ENCODE results near the gene SLC6A13. TPM values are rescaled to one million over a fixed set of nuclear protein-coding genes. Genes with fewer than 3 reads are reported as not detected.
"Not testable (repeated sequence)": the region's sequence is repeated elsewhere in the genome, so short reads cannot be mapped to it uniquely, and the experiment has no call there.

Gene SLC6A13
- total and polyA plus RNA-seq, 2 experiments from 2014 or later: not detected

GRCh38 chr12:298059-298458 lies 35.4 kb upstream of the SLC6A13 start:
- H3K27ac ChIP-seq; H3K4me2 ChIP-seq (ENCODE audit: unreplicated experiment); in situ Hi-C loops (cut with MboI); H3K9me2 ChIP-seq (ENCODE audit: insufficient read depth); H2AFZ ChIP-seq; H3K9ac ChIP-seq; H3K4me1 ChIP-seq (ENCODE audit: insufficient read depth); DNase-seq; H3K4me3 ChIP-seq; H3K27me3 ChIP-seq (replicated peaks; ENCODE audit: insufficient read depth); H4K20me1 ChIP-seq (ENCODE audit: insufficient read depth); H3F3A ChIP-seq (ENCODE audit: insufficient read depth); H3K9me3 ChIP-seq (ENCODE audit: low read depth): not testable (repeated sequence)
- peaks cover 60% of the 10 kb centered on the region for H3K36me3 ChIP-seq (ENCODE audit: low read depth)
- WGBS, 2 experiments (ENCODE audit: low coverage in 1 of 2, low lambda C conversion rate in 2 of 2, missing lambda C conversion rate in 2 of 2): 95 to 96% methylated on average over 8 of the region's 8 CpGs
- H3K79me2 ChIP-seq (ENCODE audit: insufficient read depth): peaks cover 67% of the 10 kb centered on the region

DNA sequence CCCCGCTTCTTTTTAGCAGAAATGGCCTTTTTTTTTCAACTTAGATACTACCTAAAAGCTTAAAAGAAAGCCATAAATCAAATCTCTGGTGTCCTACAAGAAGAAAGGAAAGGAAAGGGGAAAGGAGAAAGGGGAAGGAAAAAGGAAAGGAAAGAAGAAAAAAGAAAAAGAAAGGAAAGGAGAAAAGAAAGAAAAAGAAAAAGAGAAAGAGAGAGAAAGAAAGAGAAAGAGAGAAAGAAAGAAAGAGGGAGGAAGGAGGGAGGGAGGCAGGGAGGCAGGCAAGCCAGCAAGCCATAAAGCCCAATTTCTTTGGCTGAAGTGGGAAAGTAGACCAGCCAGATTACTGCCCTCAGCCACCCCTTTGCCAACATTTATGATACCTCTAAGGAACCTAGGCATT lies 32.5 kb upstream of the SLC6A13 start:
- no peaks in the 10 kb centered on the region for H3K9me3 ChIP-seq (ENCODE audit: low read depth)
- TF ChIP-seq EZH2phosphoT487 (IDR thresholded peaks at IDR 0.05; ENCODE audit: insufficient read depth, low read depth): no peak
- no peak for TF ChIP-seq EZH2 (IDR thresholded peaks at IDR 0.05; ENCODE audit: insufficient read depth, poor library complexity, severe bottlenecking)
- no peaks in the 10 kb centered on the region for H3K9me2 ChIP-seq (ENCODE audit: insufficient read depth)
- peaks cover 15% of the 10 kb centered on the region for H3F3A ChIP-seq (ENCODE audit: insufficient read depth)
- no peak overlapping the region for H3K4me3 ChIP-seq
- H2AFZ ChIP-seq: no peak overlapping the region
- no peak for DNase-seq
- in situ Hi-C loops (cut with MboI): no loop called here
- peaks cover 43% of the 10 kb centered on the region for H3K79me2 ChIP-seq (ENCODE audit: insufficient read depth)
- WGBS, 2 experiments (ENCODE audit: low coverage in 1 of 2, low lambda C conversion rate in 2 of 2, missing lambda C conversion rate in 2 of 2): 97 to 100% methylated on average over 1 of the region's 1 CpG
- H3K36me3 ChIP-seq (ENCODE audit: low read depth): peaks cover 58% of the 10 kb centered on the region
- H3K9ac ChIP-seq: no peak overlapping the region
- H3K27me3 ChIP-seq (replicated peaks; ENCODE audit: insufficient read depth): no peaks in the 10 kb centered on the region
- H3K4me1 ChIP-seq (ENCODE audit: insufficient read depth): peaks cover 13% of the 10 kb centered on the region; the same call in 1 of the 2 replicates
- H3K4me2 ChIP-seq (ENCODE audit: unreplicated experiment): no peak overlapping the region
- no peak overlapping the region for H3K27ac ChIP-seq
- no peaks in the 10 kb centered on the region for H4K20me1 ChIP-seq (ENCODE audit: insufficient read depth)

GRCh38 chr12:293199-293598 lies 30.6 kb upstream of the SLC6A13 start:
- Histone ChIP-seq H3K4me1 (ENCODE audit: insufficient read depth) (peaks cover 21% of the 10 kb centered on the region), H3K4me3 (no peak overlapping the region), H3K9ac (no peak overlapping the region), H3K79me2 (ENCODE audit: insufficient read depth) (peaks cover 27% of the 10 kb centered on the region), H2AFZ (no peak overlapping the region), H3K27ac (no peak overlapping the region), H3K27me3 (replicated peaks; ENCODE audit: insufficient read depth) (no peaks in the 10 kb centered on the region), H4K20me1 (ENCODE audit: insufficient read depth) (no peaks in the 10 kb centered on the region), H3K9me2 (ENCODE audit: insufficient read depth) (no peaks in the 10 kb centered on the region), H3F3A (ENCODE audit: insufficient read depth) (peaks cover 15% of the 10 kb centered on the region), H3K9me3 (ENCODE audit: low read depth) (no peaks in the 10 kb centered on the region), H3K4me2 (ENCODE audit: unreplicated experiment) (no peak overlapping the region), H3K36me3 (ENCODE audit: low read depth) (peaks cover 49% of the 10 kb centered on the region)
- WGBS, 2 experiments (ENCODE audit: low coverage in 1 of 2, low lambda C conversion rate in 2 of 2, missing lambda C conversion rate in 2 of 2): 89 to 93% methylated on average over 5 of the region's 5 CpGs
- DNase-seq: no peak
- TF ChIP-seq EZH2 (IDR thresholded peaks at IDR 0.05; ENCODE audit: insufficient read depth, poor library complexity, severe bottlenecking) (no peak), EZH2phosphoT487 (IDR thresholded peaks at IDR 0.05; ENCODE audit: insufficient read depth, low read depth) (no peak)
- in situ Hi-C loops (cut with MboI): no loop called here

DNA sequence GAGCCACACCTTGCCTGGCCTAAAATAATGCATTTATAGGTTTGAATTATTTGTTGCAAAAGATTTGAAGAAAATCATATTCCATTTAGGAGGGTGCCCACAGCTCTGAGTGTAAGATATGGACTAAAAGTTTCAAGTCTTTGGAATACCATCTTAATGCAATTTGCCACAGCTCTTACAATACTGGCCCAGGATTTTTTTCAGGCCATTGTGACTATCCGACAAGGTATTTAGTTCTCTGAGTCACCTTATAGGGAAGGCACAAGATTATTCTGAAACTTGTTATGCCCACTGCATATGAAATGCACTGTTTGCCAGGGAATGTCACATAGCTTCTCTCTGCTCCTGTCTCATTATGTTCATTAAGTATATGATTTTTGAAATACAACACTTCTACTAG lies 29.6 kb upstream of the SLC6A13 start:
- Histone ChIP-seq H2AFZ (no peak overlapping the region), H3K79me2 (ENCODE audit: insufficient read depth) (peaks cover 27% of the 10 kb centered on the region), H3F3A (ENCODE audit: insufficient read depth) (peaks cover 15% of the 10 kb centered on the region), H4K20me1 (ENCODE audit: insufficient read depth) (no peaks in the 10 kb centered on the region), H3K27ac (peak overlapping the region; percentile 33), H3K9ac (no peak overlapping the region), H3K4me1 (ENCODE audit: insufficient read depth) (peaks cover 22% of the 10 kb centered on the region), H3K36me3 (ENCODE audit: low read depth) (peaks cover 43% of the 10 kb centered on the region), H3K4me3 (no peak overlapping the region), H3K4me2 (ENCODE audit: unreplicated experiment) (no peak overlapping the region), H3K9me3 (ENCODE audit: low read depth) (no peaks in the 10 kb centered on the region), H3K27me3 (replicated peaks; ENCODE audit: insufficient read depth) (no peaks in the 10 kb centered on the region), H3K9me2 (ENCODE audit: insufficient read depth) (no peaks in the 10 kb centered on the region)
- no peak for TF ChIP-seq EZH2 (IDR thresholded peaks at IDR 0.05; ENCODE audit: insufficient read depth, poor library complexity, severe bottlenecking)
- TF ChIP-seq EZH2phosphoT487 (IDR thresholded peaks at IDR 0.05; ENCODE audit: insufficient read depth, low read depth): no peak
- WGBS, 2 experiments (ENCODE audit: low coverage in 1 of 2, low lambda C conversion rate in 2 of 2, missing lambda C conversion rate in 2 of 2): 91 to 93% methylated on average over 1 of the region's 1 CpG
- DNase-seq: peak; percentile 73
- in situ Hi-C loops (cut with MboI): no loop called here

DNA sequence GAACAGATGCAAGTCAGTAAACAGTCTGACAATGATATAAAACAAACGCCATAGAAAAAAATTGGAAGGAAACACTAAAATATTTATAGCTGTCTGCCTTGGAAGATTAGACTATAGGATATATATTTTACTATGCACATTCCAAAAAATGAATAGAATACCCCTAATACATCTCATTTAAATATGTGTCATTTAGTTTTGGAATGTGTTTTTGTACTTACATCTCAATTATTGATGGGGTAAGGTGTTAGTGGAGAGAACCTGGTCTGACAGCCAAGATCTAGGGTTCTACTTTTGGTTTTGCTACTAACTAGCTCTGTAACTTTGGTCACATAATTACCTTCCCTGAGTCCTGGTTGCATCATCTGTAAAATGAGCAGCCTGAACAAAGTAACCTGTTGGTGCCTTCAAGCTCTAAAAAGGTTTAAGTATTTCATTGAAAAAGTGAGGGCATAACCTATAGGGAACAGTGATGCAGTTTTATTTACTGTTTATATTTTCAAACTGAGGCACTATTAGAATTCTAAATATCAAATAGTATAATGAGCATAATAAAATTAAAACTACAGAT lies 28.6 kb upstream of the SLC6A13 start:
- no peaks in the 10 kb centered on the region for H3K9me3 ChIP-seq (ENCODE audit: low read depth)
- 0 out of 2 replicates have a peak, but pooled peaks cover 2% of the 10 kb centered on the region for H4K20me1 ChIP-seq (ENCODE audit: insufficient read depth)
- peaks cover 35% of the 10 kb centered on the region for H3K79me2 ChIP-seq (ENCODE audit: insufficient read depth)
- peaks cover 22% of the 10 kb centered on the region for H3K4me1 ChIP-seq (ENCODE audit: insufficient read depth)
- H3K9me2 ChIP-seq (ENCODE audit: insufficient read depth): no peaks in the 10 kb centered on the region
- no peak overlapping the region for H3K4me3 ChIP-seq
- WGBS, 2 experiments (ENCODE audit: low coverage in 1 of 2, low lambda C conversion rate in 2 of 2, missing lambda C conversion rate in 2 of 2): 66 to 67% methylated on average over 1 of the region's 1 CpG
- H3K36me3 ChIP-seq (ENCODE audit: low read depth): peaks cover 38% of the 10 kb centered on the region
- no peak for DNase-seq
- no peak overlapping the region for H3K9ac ChIP-seq
- H3K27ac ChIP-seq: no peak overlapping the region
- no peak for TF ChIP-seq EZH2 (IDR thresholded peaks at IDR 0.05; ENCODE audit: insufficient read depth, poor library complexity, severe bottlenecking)
- TF ChIP-seq EZH2phosphoT487 (IDR thresholded peaks at IDR 0.05; ENCODE audit: insufficient read depth, low read depth): no peak
- no peak overlapping the region for H3K4me2 ChIP-seq (ENCODE audit: unreplicated experiment)
- in situ Hi-C loops (cut with MboI): no loop called here
- H2AFZ ChIP-seq: no peak overlapping the region
- no peaks in the 10 kb centered on the region for H3K27me3 ChIP-seq (replicated peaks; ENCODE audit: insufficient read depth)
- peaks cover 15% of the 10 kb centered on the region for H3F3A ChIP-seq (ENCODE audit: insufficient read depth)

Measured in GM23248 (cell line).